OCI-LY1 (cell line): ENCODE data around the gene HAND2.

Experiments used
- CTCF ChIP-seq: fragments of 200-600 bp; sonication (generic), shearing (Covaris generic); IDR thresholded peaks from 2 replicates; pipeline ENCODE4 v1.5.1; 2017; ENCODE audit warnings: mild to moderate bottlenecking, antibody characterized with exemption, low read length, moderate library complexity, mixed read lengths
- EZH2 ChIP-seq: fragments of 200-600 bp; sonication (generic), shearing (Covaris generic); IDR thresholded peaks from 2 replicates; pipeline ENCODE4 v1.8.0; 2017; ENCODE audit warnings: borderline replicate concordance, mixed run types, mild to moderate bottlenecking, antibody characterized with exemption, low read length, moderate library complexity, mixed read lengths

- no peak for TF ChIP-seq CTCF
- TF ChIP-seq EZH2 = no peak
Observed at GRCh38 chr4:173564461-173564860, 34.4 kb upstream of the HAND2 start.
